ENCODE measurements around the gene LAPTM5.
A peak's percentile ranks its signal among the peaks of the same experiment; 100 is the strongest.

The LAPTM5 gene

GRCh38 chr1:30712583-30712982, 45.0 kb downstream of the LAPTM5 start:
- FAIRE-seq: no peak

GRCh38 chr1:30710407-30710806, 47.2 kb downstream of the LAPTM5 start:
- FAIRE-seq: no peak

GRCh38 chr1:30708361-30708728, 49.2 kb downstream of the LAPTM5 start:
- FAIRE-seq: no peak

- peak; percentile 86 for FAIRE-seq
Observed at GRCh38 chr1:30707412-30708360, 49.9 kb downstream of the LAPTM5 start.

DNA sequence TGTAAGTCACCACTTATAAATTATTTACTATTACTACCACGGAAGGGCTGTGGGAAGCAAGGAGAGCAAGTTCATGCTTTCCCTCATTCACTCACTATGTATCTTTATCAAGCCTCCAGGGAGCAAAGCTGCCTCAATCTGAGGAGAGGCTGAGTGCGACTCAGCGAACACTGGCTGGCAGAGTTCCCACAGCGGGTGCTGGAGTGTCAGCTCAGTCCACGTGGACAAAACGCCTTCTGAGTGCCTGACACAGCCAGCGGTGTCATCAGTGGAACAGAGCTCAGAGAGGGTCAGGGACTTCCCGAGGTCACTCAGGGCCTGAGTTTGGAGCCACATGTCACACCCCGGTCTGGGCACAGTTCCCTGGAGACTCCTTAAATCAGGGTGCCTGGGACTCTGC, 51.0 kb downstream of the LAPTM5 start:
- no peak for FAIRE-seq

GRCh38 chr1:30705698-30706097, 51.9 kb downstream of the LAPTM5 start:
- FAIRE-seq: no peak

- FAIRE-seq: no peak
Observed at GRCh38 chr1:30704765-30705509, 52.6 kb downstream of the LAPTM5 start.

DNA sequence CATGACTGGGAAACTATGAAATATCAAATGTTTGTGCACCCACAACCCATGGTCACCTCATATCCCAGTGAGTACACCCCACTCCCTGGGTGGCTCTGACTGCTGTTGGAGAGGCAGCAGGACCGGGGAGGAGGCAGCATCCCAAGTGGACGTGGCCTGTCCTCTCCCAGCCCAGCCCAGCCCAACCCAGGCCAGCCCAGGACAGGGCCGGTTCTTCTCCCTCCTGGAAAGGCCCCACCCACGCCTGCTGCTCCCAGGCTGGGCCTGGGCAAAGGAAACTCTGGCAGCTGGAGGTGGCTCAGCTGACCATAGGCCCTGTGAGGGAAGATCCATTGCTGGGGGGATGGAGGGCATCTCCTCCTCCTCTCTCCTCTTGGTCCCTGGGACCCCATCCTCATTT, 53.3 kb downstream of the LAPTM5 start:
- no peak for FAIRE-seq

GRCh38 chr1:30702823-30703222, 54.8 kb downstream of the LAPTM5 start:
- no peak for FAIRE-seq

DNA sequence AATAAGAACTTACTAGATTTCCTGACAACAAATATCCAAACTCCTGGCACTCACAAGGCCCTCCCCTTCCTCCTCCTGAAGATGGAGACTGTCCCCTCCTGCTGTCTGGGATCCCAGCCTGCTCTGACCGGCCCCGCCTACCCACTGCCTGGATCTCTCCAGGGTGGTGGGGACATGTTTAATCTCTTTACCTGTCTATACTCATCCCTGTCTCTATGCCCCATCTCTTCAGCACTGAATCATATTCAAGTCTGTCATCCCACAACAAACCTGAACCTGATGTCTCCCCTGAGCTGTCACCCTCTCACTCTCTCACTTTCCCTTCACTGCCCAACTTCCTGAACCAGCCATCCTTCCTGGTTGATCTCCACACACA, 56.3 kb downstream of the LAPTM5 start:
- FAIRE-seq: no peak

- FAIRE-seq: no peak
Observed at GRCh38 chr1:30700528-30701257, 56.9 kb downstream of the LAPTM5 start.

- FAIRE-seq: no peak
Observed at GRCh38 chr1:30699762-30700161, 57.8 kb downstream of the LAPTM5 start.

GRCh38 chr1:30698401-30698981, 59.1 kb downstream of the LAPTM5 start:
- FAIRE-seq: no peak

GRCh38 chr1:30697571-30698376, 59.8 kb downstream of the LAPTM5 start:
- no peak for FAIRE-seq

DNA sequence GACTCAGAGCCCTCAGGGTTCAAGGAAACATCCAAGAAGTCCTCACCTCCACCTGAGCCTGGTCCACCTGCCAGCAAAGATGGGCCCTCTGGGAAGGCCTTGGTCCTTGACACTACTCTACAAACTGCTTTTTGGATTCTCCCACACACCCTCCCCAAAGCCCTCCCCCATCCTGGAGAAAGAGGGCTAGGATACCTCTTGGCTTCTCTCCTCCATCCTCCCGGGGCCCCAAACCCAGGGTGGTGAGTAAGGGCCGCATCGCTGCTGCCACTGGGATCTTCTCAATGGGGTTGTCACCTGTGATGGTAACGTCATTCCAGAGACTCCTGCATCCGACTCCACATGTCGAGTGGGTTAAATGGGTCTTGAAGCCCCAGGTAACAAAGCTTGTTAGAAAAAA, 60.7 kb downstream of the LAPTM5 start:
- FAIRE-seq: no peak

- FAIRE-seq: no peak
Observed at GRCh38 chr1:30695439-30695841, 62.1 kb downstream of the LAPTM5 start.

DNA sequence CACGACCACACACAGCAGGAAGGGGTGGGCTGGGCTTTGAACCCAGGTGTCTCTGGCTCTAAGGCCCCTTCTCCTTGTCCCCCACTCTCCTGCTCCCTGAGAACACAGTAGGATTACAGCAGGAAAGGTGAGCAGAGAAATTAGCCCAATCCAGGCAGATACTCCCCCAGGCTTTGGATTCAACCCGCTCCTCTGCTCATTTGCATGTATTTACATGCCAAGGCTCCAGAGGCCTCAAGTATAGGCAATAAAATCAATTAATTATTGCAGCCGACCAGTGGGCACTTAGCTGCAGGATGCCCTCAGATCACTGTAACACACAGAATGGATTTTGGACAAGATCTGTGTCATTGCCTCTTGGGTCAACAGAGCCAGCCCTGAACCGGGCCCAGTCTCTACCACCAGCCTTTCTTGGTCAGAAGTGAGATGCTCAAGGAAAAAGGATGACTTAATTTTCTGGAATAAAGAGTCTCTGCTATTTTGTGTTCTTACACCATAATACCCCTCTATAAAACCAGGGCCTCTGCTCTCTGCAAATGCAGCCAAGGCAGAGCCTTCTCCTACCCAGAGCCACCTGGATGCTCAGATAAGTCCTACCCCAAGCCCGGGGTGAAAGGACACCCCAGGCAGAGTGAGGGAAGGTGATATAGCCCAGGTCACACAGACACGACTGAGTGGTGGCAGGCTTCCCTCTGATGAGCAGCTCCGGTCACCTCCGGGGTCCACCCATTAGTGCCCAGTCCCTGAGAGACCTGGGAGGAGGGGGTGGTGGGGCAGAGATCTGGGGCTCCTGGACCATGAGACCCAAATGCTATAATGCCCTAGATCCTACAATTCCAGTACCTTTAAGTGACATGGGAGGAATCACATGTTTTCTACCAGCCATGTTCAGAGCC, 63.0 kb downstream of the LAPTM5 start:
- no peak for FAIRE-seq

GRCh38 chr1:30693822-30694221, 63.8 kb downstream of the LAPTM5 start:
- FAIRE-seq: no peak

DNA sequence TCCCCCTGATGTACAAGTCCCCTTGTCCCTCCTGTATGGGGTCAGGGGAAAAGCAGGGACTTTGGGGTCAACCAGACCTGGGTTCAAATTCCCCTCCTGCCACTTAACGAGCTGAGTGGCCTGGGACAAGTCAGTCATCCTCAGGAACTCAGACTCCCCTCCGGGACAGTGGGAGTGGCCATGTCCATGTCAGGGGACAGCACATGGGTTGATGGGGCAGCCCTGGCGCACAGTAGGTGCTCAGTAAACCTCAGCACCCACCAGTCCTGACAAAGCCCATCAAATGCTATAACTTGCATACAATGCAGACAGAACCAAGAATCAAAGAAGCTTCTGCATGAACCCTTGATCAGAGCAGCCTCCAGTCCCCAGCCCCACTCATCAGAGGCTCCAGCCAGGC, 64.2 kb downstream of the LAPTM5 start:
- FAIRE-seq: no peak

- no peak for FAIRE-seq
Observed at GRCh38 chr1:30692948-30693301, 64.6 kb downstream of the LAPTM5 start.

All from islet of Langerhans (tissue), 1 donor.